ENCODE measurements around the gene CDH20.

Gene CDH20

DNA sequence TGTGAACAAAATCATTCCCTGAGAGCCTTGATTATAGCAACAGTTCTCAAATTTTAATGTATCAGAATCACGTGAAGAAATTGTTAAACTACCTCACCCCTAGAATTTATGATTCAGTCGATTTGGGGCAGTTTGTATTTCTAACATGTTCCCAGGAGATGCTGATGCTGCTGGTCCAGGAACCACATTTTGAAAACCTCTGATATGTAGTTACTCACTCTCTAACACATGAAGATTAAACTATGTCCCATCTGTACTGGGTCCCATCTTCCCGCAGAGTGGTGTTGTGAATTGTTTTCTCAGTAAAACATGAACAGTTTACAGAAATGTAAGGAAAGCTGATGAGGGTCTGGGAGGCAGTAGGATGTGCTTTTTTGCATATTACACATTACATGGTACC, 223.1 kb downstream of the CDH20 start:
- H3F3A ChIP-seq (ENCODE audit: control insufficient read depth, insufficient read depth): no peaks in the 10 kb centered on the region
- H3K4me1 ChIP-seq (ENCODE audit: control insufficient read depth, low read length): no peaks in the 10 kb centered on the region
- no peaks in the 10 kb centered on the region for H3K27me3 ChIP-seq (ENCODE audit: control insufficient read depth, low read length)
- no peaks in the 10 kb centered on the region for H3K36me3 ChIP-seq (ENCODE audit: control insufficient read depth, low read length)
- TF ChIP-seq EZH2phosphoT487 (IDR thresholded peaks at IDR 0.05; ENCODE audit: borderline replicate concordance, low read length): no peak
- TF ChIP-seq, protein P1, sequence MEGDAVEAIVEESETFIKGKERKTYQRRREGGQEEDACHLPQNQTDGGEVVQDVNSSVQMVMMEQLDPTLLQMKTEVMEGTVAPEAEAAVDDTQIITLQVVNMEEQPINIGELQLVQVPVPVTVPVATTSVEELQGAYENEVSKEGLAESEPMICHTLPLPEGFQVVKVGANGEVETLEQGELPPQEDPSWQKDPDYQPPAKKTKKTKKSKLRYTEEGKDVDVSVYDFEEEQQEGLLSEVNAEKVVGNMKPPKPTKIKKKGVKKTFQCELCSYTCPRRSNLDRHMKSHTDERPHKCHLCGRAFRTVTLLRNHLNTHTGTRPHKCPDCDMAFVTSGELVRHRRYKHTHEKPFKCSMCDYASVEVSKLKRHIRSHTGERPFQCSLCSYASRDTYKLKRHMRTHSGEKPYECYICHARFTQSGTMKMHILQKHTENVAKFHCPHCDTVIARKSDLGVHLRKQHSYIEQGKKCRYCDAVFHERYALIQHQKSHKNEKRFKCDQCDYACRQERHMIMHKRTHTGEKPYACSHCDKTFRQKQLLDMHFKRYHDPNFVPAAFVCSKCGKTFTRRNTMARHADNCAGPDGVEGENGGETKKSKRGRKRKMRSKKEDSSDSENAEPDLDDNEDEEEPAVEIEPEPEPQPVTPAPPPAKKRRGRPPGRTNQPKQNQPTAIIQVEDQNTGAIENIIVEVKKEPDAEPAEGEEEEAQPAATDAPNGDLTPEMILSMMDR (IDR thresholded peaks at IDR 0.05; ENCODE audit: low read depth, low read length, poor library complexity, severe bottlenecking): no peak
- no peaks in the 10 kb centered on the region for H3K9me3 ChIP-seq (ENCODE audit: control insufficient read depth, insufficient read depth, low read length)
- H3K4me3 ChIP-seq (ENCODE audit: low read length): no peak overlapping the region
- H3K79me2 ChIP-seq (ENCODE audit: control insufficient read depth, low read length): no peaks in the 10 kb centered on the region
- H3K9me2 ChIP-seq (replicated peaks; ENCODE audit: control insufficient read depth, low read length): no peaks in the 10 kb centered on the region
- no peak overlapping the region for H3K4me2 ChIP-seq (ENCODE audit: low read length)
- no peaks in the 10 kb centered on the region for H4K20me1 ChIP-seq (ENCODE audit: control insufficient read depth, insufficient read depth, low read depth, low read length)
- no peak overlapping the region for H3K27ac ChIP-seq (ENCODE audit: low read depth, low read length)

DNA sequence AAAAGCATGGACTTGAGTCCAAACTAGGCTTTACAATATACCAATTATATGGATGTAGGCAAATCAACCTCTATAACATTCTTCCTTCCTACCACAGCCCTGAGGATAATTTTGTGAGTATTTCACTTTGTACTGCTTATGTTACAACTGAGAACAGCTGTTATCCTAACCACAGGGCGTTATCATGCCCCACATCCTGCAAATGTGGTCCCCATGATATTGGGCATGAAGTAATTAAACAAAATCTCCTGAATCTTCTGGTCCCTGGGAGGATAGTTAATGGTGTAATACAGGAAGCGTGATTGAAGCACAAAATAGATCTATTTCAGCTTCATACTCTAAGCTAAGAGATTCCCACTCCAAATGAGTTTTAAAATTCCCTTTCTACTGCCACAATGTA, 223.6 kb downstream of the CDH20 start:
- Histone ChIP-seq H3K9me3 (ENCODE audit: control insufficient read depth, insufficient read depth, low read length) (no peaks in the 10 kb centered on the region), H3K27ac (ENCODE audit: low read depth, low read length) (no peak overlapping the region), H3K4me3 (ENCODE audit: low read length) (no peak overlapping the region), H3F3A (ENCODE audit: control insufficient read depth, insufficient read depth) (no peaks in the 10 kb centered on the region), H4K20me1 (ENCODE audit: control insufficient read depth, insufficient read depth, low read depth, low read length) (no peaks in the 10 kb centered on the region), H3K27me3 (ENCODE audit: control insufficient read depth, low read length) (no peaks in the 10 kb centered on the region), H3K79me2 (ENCODE audit: control insufficient read depth, low read length) (no peaks in the 10 kb centered on the region), H3K9me2 (replicated peaks; ENCODE audit: control insufficient read depth, low read length) (no peaks in the 10 kb centered on the region), H3K36me3 (ENCODE audit: control insufficient read depth, low read length) (no peaks in the 10 kb centered on the region), H3K4me1 (ENCODE audit: control insufficient read depth, low read length) (no peaks in the 10 kb centered on the region), H3K4me2 (ENCODE audit: low read length) (no peak overlapping the region)
- TF ChIP-seq, protein P1 (IDR thresholded peaks at IDR 0.05; ENCODE audit: low read depth, low read length, poor library complexity, severe bottlenecking): no peak
- no peak for TF ChIP-seq EZH2phosphoT487 (IDR thresholded peaks at IDR 0.05; ENCODE audit: borderline replicate concordance, low read length)

DNA sequence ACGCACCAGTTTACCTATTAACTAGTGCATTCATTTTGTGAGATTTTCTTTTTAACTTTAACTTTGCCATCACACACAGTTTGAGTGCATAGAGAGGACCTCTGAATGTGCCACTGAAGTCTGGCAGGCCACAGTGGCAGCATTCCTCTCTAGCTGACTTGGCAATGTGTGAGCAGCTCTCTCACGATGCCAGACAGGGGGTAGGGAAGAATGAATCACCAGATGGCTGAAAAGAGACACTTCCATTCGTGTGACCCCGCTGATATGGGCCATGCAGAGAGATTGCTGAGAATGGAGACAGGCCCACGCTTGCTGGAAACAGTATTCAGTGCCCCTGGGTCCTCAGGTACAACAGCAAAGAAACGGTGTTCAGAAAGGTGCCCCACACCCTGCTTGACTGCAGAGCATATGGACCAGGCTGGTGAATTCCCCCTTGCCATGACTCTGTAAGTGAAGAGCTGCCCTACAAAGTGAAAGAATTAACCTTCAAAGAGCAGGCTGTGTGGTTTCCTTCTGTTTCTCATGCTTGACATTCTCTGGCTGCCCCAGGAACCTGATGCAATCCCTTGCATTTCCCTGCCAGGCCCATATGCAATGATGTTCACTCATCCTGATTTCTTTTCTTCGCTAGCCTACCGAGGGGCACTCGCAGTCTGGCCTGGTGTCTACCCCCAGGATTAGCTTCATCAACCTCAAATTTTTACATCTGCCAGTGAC, 236.1 kb downstream of the CDH20 start:
- no peak overlapping the region for H3K4me3 ChIP-seq (ENCODE audit: low read length)
- H3K9me2 ChIP-seq (replicated peaks; ENCODE audit: control insufficient read depth, low read length): no peaks in the 10 kb centered on the region
- no peak overlapping the region for H3K27ac ChIP-seq (ENCODE audit: low read depth, low read length)
- peaks cover 3% of the 10 kb centered on the region; the same call in 1 of the 2 replicates for H3K9me3 ChIP-seq (ENCODE audit: control insufficient read depth, insufficient read depth, low read length)
- no peak overlapping the region for H3K4me2 ChIP-seq (ENCODE audit: low read length)
- H4K20me1 ChIP-seq (ENCODE audit: control insufficient read depth, insufficient read depth, low read depth, low read length): no peaks in the 10 kb centered on the region
- H3K36me3 ChIP-seq (ENCODE audit: control insufficient read depth, low read length): no peaks in the 10 kb centered on the region
- no peaks in the 10 kb centered on the region for H3K27me3 ChIP-seq (ENCODE audit: control insufficient read depth, low read length)
- no peaks in the 10 kb centered on the region for H3K79me2 ChIP-seq (ENCODE audit: control insufficient read depth, low read length)
- H3K4me1 ChIP-seq (ENCODE audit: control insufficient read depth, low read length): no peaks in the 10 kb centered on the region
- H3F3A ChIP-seq (ENCODE audit: control insufficient read depth, insufficient read depth): no peaks in the 10 kb centered on the region
- TF ChIP-seq, protein P1 (IDR thresholded peaks at IDR 0.05; ENCODE audit: low read depth, low read length, poor library complexity, severe bottlenecking): no peak
- TF ChIP-seq EZH2phosphoT487 (IDR thresholded peaks at IDR 0.05; ENCODE audit: borderline replicate concordance, low read length): no peak

Measured in DOHH2 (cell line).